IMR-90 (cell line): ENCODE results near the gene AOPEP. TPM values are rescaled to one million over a fixed set of nuclear protein-coding genes. Genes with fewer than 3 reads are reported as not detected.

Experiments
- ATAC-seq: fragments of 200-7000 bp; cut with Tn5 transposase; 2 replicates; pipeline ENCODE4 v1.9.1; 2020; ENCODE audit warnings: low read depth, mild to moderate bottlenecking, moderate library complexity
- BruUV-seq: library from RNA; stranded (reverse); fragments of 400-500 nt; replicated peaks from 2 replicates; lab custom pipeline; 2021; lab: Mats Ljungman, UMichigan
- CTCF ChIA-PET: fragments of 300-600 bp; formaldehyde crosslinking; extraction: SDS; loops from one replicate; lab custom pipeline; 2021; ENCODE audit warnings: antibody characterized with exemption; lab: Yijun Ruan, JAX
- POLR2A ChIA-PET: fragments of 300-600 bp; sonication (Branson Sonifier 250); formaldehyde crosslinking; loops from one replicate; lab custom pipeline; 2022; ENCODE audit warnings: antibody characterized with exemption; ENCODE audit not compliant: unreplicated experiment; lab: Charles Lee
- DNase-seq: peaks from one replicate; pipeline ENCODE4 v3.0.0; 2013
- H2AFZ ChIP-seq: replicated peaks from 2 replicates; pipeline ENCODE3; 2013; ENCODE audit warnings: low read length, mild to moderate bottlenecking; ENCODE audit not compliant: poor library complexity
- H2AK5ac ChIP-seq: 2 replicates; pipeline ENCODE4 v1.6.1; 2013; ENCODE audit warnings: low read depth, low read length, inconsistent platforms
- H2AK9ac ChIP-seq: replicated peaks from 2 replicates; pipeline ENCODE3; 2013; ENCODE audit warnings: mild to moderate bottlenecking, low read depth, low read length, moderate library complexity; ENCODE audit not compliant: poor library complexity
- H2BK120ac ChIP-seq: 2 replicates; pipeline ENCODE4 v1.6.1; 2013; ENCODE audit warnings: low read depth, low read length, inconsistent platforms
- H2BK15ac ChIP-seq: 3 replicates; pipeline ENCODE4 v1.6.1; 2013; ENCODE audit warnings: low read depth, low read length, inconsistent platforms
- H2BK20ac ChIP-seq: 2 replicates; pipeline ENCODE4 v1.6.1; 2013; ENCODE audit warnings: low read depth, mild to moderate bottlenecking, inconsistent platforms, low read length, moderate library complexity
- H2BK5ac ChIP-seq: 2 replicates; pipeline ENCODE4 v1.6.1; 2013; ENCODE audit warnings: mild to moderate bottlenecking, low read depth, low read length, inconsistent platforms; ENCODE audit not compliant: poor library complexity, severe bottlenecking
- H3K14ac ChIP-seq: replicated peaks from 2 replicates; pipeline ENCODE4 v1.6.1; 2013; ENCODE audit warnings: low read depth, low read length, inconsistent platforms
- H3K18ac ChIP-seq: 2 replicates; pipeline ENCODE4 v1.6.1; 2013; ENCODE audit warnings: low read depth, low read length, control low read depth
- H3K23ac ChIP-seq: 2 replicates; pipeline ENCODE4 v1.6.1; 2013; ENCODE audit warnings: low read depth, low read length, inconsistent platforms
- H3K27ac ChIP-seq: 2 replicates; pipeline ENCODE4 v1.5.1; 2013; ENCODE audit warnings: mild to moderate bottlenecking, control low read depth, low read length; ENCODE audit not compliant: insufficient read depth
- H3K27me3 ChIP-seq: 2 replicates; pipeline ENCODE4 v1.6.1; 2013; ENCODE audit warnings: low read length; ENCODE audit not compliant: control insufficient read depth, insufficient read depth
- H3K36me3 ChIP-seq: 2 replicates; pipeline ENCODE4 v1.6.1; 2013; ENCODE audit warnings: low read length, mixed read lengths; ENCODE audit not compliant: control insufficient read depth, insufficient read depth
- H3K4ac ChIP-seq: 2 replicates; pipeline ENCODE4 v1.6.1; 2013; ENCODE audit warnings: low read depth, low read length, inconsistent platforms
- H3K4me1 ChIP-seq: 2 replicates; pipeline ENCODE4 v1.6.1; 2013; ENCODE audit warnings: low read length, mixed read lengths; ENCODE audit not compliant: control insufficient read depth, insufficient read depth
- H3K4me2 ChIP-seq: 2 replicates; pipeline ENCODE4 v1.6.1; 2013; ENCODE audit warnings: low read depth, mild to moderate bottlenecking, control low read depth, low read length, moderate library complexity
- H3K4me3 ChIP-seq: 2 replicates; pipeline ENCODE4 v1.5.1; 2013; ENCODE audit warnings: low read depth, mild to moderate bottlenecking, control low read depth, low read length, moderate library complexity; ENCODE audit not compliant: insufficient read depth
- H3K56ac ChIP-seq: 2 replicates; pipeline ENCODE4 v1.6.1; 2013; ENCODE audit warnings: low read length, inconsistent platforms; ENCODE audit not compliant: insufficient read depth; ENCODE audit errors: extremely low read depth
- H3K79me1 ChIP-seq, 2 experiments: 2 replicates each; pipeline ENCODE4 v1.6.1; 2013; ENCODE audit warnings: low read length in 2 of 2, inconsistent platforms in 1 of 2, low read depth in 1 of 2
- H3K9ac ChIP-seq: 2 replicates; pipeline ENCODE4 v1.6.1; 2013; ENCODE audit warnings: low read depth, low read length, control low read depth
- H3K9me1 ChIP-seq: 2 replicates; pipeline ENCODE4 v1.6.1; 2013; ENCODE audit warnings: low read length, inconsistent platforms; ENCODE audit not compliant: insufficient read depth
- H3K9me3 ChIP-seq: 2 replicates; pipeline ENCODE4 v1.6.1; 2013; ENCODE audit warnings: low read length; ENCODE audit not compliant: control insufficient read depth, insufficient read depth
- H4K20me1 ChIP-seq: 2 replicates; pipeline ENCODE4 v1.6.1; 2013; ENCODE audit warnings: low read length, inconsistent platforms; ENCODE audit not compliant: insufficient read depth
- H4K5ac ChIP-seq: 2 replicates; pipeline ENCODE4 v1.6.1; 2013; ENCODE audit warnings: mild to moderate bottlenecking, low read depth, low read length, control low read depth
- H4K8ac ChIP-seq, 2 experiments: 2 replicates each; pipeline ENCODE4 v1.6.1; 2013; ENCODE audit warnings: low read depth in 2 of 2, low read length in 2 of 2, control low read depth in 1 of 2, inconsistent platforms in 1 of 2
- H4K91ac ChIP-seq: 2 replicates; pipeline ENCODE4 v1.6.1; 2013; ENCODE audit warnings: low read depth, low read length, inconsistent platforms; ENCODE audit not compliant: insufficient read depth
- BHLHE40 ChIP-seq: fragments of 150-350 bp; IDR thresholded peaks from 2 replicates; pipeline ENCODE4 v1.6.1; 2016; ENCODE audit warnings: mild to moderate bottlenecking, low read depth, low read length
- CEBPB ChIP-seq: IDR thresholded peaks from 2 replicates; pipeline ENCODE4 v1.6.1; 2012; ENCODE audit warnings: low read depth, low read length, improper control_type of control experiment
- CHD1 ChIP-seq: IDR thresholded peaks from 2 replicates; pipeline ENCODE4 v1.6.1; 2012; ENCODE audit warnings: low read depth, low read length, improper control_type of control experiment
- CTCF ChIP-seq: conservative IDR thresholded peaks from 2 replicates; pipeline ENCODE4 v1.5.1; 2012; ENCODE audit warnings: mild to moderate bottlenecking, low read depth, low read length, improper control_type of control experiment
- FOS ChIP-seq: fragments of 150-350 bp; IDR thresholded peaks from 2 replicates; pipeline ENCODE4 v1.6.1; 2016; ENCODE audit warnings: low read depth, low read length
- MAFK ChIP-seq: IDR thresholded peaks from 2 replicates; pipeline ENCODE4 v1.6.1; 2012; ENCODE audit warnings: low read depth, low read length, improper control_type of control experiment
- MAZ ChIP-seq: IDR thresholded peaks from 2 replicates; pipeline ENCODE4 v1.6.1; 2012; ENCODE audit warnings: low read depth, mild to moderate bottlenecking, low read length, improper control_type of control experiment, moderate library complexity, borderline replicate concordance
- MXI1 ChIP-seq: IDR thresholded peaks from 2 replicates; pipeline ENCODE4 v1.6.1; 2012; ENCODE audit warnings: low read depth, mild to moderate bottlenecking, low read length, moderate library complexity, borderline replicate concordance
- NFE2L2 ChIP-seq: fragments of 150-350 bp; IDR thresholded peaks from 2 replicates; pipeline ENCODE4 v1.6.1; 2016; ENCODE audit warnings: low read depth, mild to moderate bottlenecking, low read length
- POLR2A ChIP-seq: IDR thresholded peaks from 2 replicates; pipeline ENCODE4 v1.6.1; 2012; ENCODE audit warnings: mild to moderate bottlenecking, low read depth, low read length
- RAD21 ChIP-seq: IDR thresholded peaks from 2 replicates; pipeline ENCODE4 v1.6.1; 2012; ENCODE audit warnings: low read length, improper control_type of control experiment
- RCOR1 ChIP-seq: IDR thresholded peaks from 2 replicates; pipeline ENCODE4 v1.6.1; 2012; ENCODE audit warnings: mild to moderate bottlenecking, low read length, improper control_type of control experiment; ENCODE audit not compliant: insufficient replicate concordance
- RFX5 ChIP-seq: IDR thresholded peaks from 2 replicates; pipeline ENCODE4 v1.8.0; 2012; ENCODE audit warnings: low read depth, mild to moderate bottlenecking, low read length, moderate library complexity
- SMC3 ChIP-seq: fragments of 150-350 bp; IDR thresholded peaks from 2 replicates; pipeline ENCODE4 v1.6.1; 2016; ENCODE audit warnings: low read depth, mild to moderate bottlenecking, antibody characterized with exemption, low read length, moderate library complexity
- WGBS, 2 experiments: methylation state at CpG; one replicate each; pipeline versions ENCODE4 v1.1.5 to v1.1.7; 2013; ENCODE audit warnings: missing lambda C conversion rate in 2 of 2; ENCODE audit not compliant: insufficient read length in 1 of 2; ENCODE audit errors: extremely low coverage in 2 of 2; 5-methylcytosine and 5-hydroxymethylcytosine counted together
- dilution Hi-C: fragments of 300-500 bp; cut with HindIII; formaldehyde crosslinking; loops from one replicate; pipeline ENCODE4 v1.14.3; 2018; ENCODE audit warnings: low sequenced_read_pairs; ENCODE audit not compliant: unreplicated experiment
- in situ Hi-C: fragments of 300-500 bp; cut with MboI; formaldehyde crosslinking; loops from 3 replicates; pipeline ENCODE4 v1.14.3; 2019; ENCODE audit warnings: low sequenced_read_pairs, inconsistent platforms, mixed read lengths
- intact Hi-C: fragments of 100-400 bp; cut with micrococcal nuclease; formaldehyde crosslinking; loops from 2 replicates; pipeline ENCODE4 v1.10.0; 2022
- polyA plus RNA-seq, 3 experiments: library from polyadenylated mRNA; depleted of rRNA; stranded (reverse); fragments of >200 nt; gene quantifications; 2 replicates each; pipeline ENCODE4 v1.2.3, GENCODE V29; 2012; ENCODE audit warnings: low replicate concordance in 1 of 3
- total RNA-seq: library from RNA; depleted of rRNA; stranded (reverse); fragments of >200 nt; gene quantifications from 2 replicates; pipeline ENCODE4 v1.2.3, GENCODE V29; 2012
- TF ChIP-seq, protein P1 (sequence below): fragments of 150-350 bp; IDR thresholded peaks from 2 replicates; pipeline ENCODE4 v1.6.1; 2017; ENCODE audit warnings: mild to moderate bottlenecking, antibody characterized with exemption, low read length, low read depth
- TF ChIP-seq, protein P2 (sequence below): fragments of 150-350 bp; IDR thresholded peaks from 2 replicates; pipeline ENCODE4 v1.6.1; 2016; ENCODE audit warnings: low read depth, mild to moderate bottlenecking, low read length, moderate library complexity, borderline replicate concordance

AOPEP gene
- total and polyA plus RNA-seq, 2 of the 4 experiments (the other 2 are of a cell fraction) = 34.9 to 38.7 TPM

- no peak overlapping the region for H2BK20ac ChIP-seq
- BruUV-seq = no TSS peak
- H3K18ac ChIP-seq = peak overlapping the region; percentile 20; the same call in 1 of the 2 replicates
- H3K56ac ChIP-seq = no peak overlapping the region
- TF ChIP-seq MXI1 (no peak), CHD1 (no peak), CTCF (no peak), SMC3 (no peak), RAD21 (no peak), MAFK (no peak), RFX5 (no peak), CEBPB (no peak), MAZ (no peak), FOS (no peak), NFE2L2 (no peak), RCOR1 (no peak), BHLHE40 (no peak), POLR2A (no peak)
- TF ChIP-seq, protein P1, sequence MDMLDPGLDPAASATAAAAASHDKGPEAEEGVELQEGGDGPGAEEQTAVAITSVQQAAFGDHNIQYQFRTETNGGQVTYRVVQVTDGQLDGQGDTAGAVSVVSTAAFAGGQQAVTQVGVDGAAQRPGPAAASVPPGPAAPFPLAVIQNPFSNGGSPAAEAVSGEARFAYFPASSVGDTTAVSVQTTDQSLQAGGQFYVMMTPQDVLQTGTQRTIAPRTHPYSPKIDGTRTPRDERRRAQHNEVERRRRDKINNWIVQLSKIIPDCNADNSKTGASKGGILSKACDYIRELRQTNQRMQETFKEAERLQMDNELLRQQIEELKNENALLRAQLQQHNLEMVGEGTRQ = no peak
- TF ChIP-seq, protein P2, sequence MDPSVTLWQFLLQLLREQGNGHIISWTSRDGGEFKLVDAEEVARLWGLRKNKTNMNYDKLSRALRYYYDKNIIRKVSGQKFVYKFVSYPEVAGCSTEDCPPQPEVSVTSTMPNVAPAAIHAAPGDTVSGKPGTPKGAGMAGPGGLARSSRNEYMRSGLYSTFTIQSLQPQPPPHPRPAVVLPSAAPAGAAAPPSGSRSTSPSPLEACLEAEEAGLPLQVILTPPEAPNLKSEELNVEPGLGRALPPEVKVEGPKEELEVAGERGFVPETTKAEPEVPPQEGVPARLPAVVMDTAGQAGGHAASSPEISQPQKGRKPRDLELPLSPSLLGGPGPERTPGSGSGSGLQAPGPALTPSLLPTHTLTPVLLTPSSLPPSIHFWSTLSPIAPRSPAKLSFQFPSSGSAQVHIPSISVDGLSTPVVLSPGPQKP = no peak
- DNase-seq (peak; percentile 53), ATAC-seq (peak; percentile 42)
- H3K79me1 ChIP-seq = peaks cover 23 to 29% of the 10 kb centered on the region in 2 experiments
- ChIA-PET POLR2A (no interaction called here), CTCF (interaction anchor here (1.3 kb wide), 1 partner anchor 87 kb away, joined by 3 read pairs; no protein-coding TSS in a partner anchor)
- intact Hi-C loops = no loop called here
- no peak overlapping the region for H2AFZ ChIP-seq
- H3K14ac ChIP-seq = no peak overlapping the region
- H3K4me3 ChIP-seq = no peak overlapping the region
- no peak overlapping the region for H3K4ac ChIP-seq
- no peak overlapping the region for H2BK5ac ChIP-seq
- no peak overlapping the region for H2AK5ac ChIP-seq
- no peak overlapping the region; the same call in 1 of the 2 replicates for H4K91ac ChIP-seq
- no peak overlapping the region for H2AK9ac ChIP-seq
- H3K36me3 ChIP-seq = no peaks in the 10 kb centered on the region
- peaks cover 17% of the 10 kb centered on the region for H3K4me1 ChIP-seq
- peaks cover 3% of the 10 kb centered on the region; the same call in 1 of the 2 replicates for H4K20me1 ChIP-seq
- peak overlapping the region; percentile 21; the same call in 1 of the 2 replicates for H3K27ac ChIP-seq
- no peak overlapping the region for H2BK15ac ChIP-seq
- no CpG with 5 or more reads among the region's 3 CpGs for WGBS, 2 experiments
- no peak overlapping the region for H3K4me2 ChIP-seq
- in situ Hi-C loops = no loop called here
- H3K27me3 ChIP-seq = no peaks in the 10 kb centered on the region
- H4K5ac ChIP-seq = no peak overlapping the region
- H2BK120ac ChIP-seq = no peak overlapping the region; the same call in 1 of the 2 replicates
- H3K9me3 ChIP-seq = no peaks in the 10 kb centered on the region
- H3K9me1 ChIP-seq = peaks cover 4% of the 10 kb centered on the region; the same call in 1 of the 2 replicates
- no peak overlapping the region for H3K9ac ChIP-seq
- H3K23ac ChIP-seq = no peak overlapping the region; the same call in 1 of the 2 replicates
- H4K8ac ChIP-seq = no peak overlapping the region; a peak in 1 of 4 replicates
- dilution Hi-C loops = no loop called here
Measured at GRCh38 chr9:94768766-94769165, 42.3 kb downstream of the AOPEP start.
